Liver (tissue), 3 donors: ENCODE results near the gene RACGAP1.

Experiments used
- RAD21 ChIP-seq, 2 donors: IDR thresholded peaks; 2 replicates each; pipeline ENCODE4 v1.6.1; 2016; ENCODE audit warnings: antibody characterized with exemption in 2 of 2, mild to moderate bottlenecking in 2 of 2
- YY1 ChIP-seq: IDR thresholded peaks from 2 replicates; pipeline ENCODE4 v1.6.1; 2016; ENCODE audit warnings: antibody characterized with exemption, mild to moderate bottlenecking
- TF ChIP-seq, protein P1 (sequence below): fragments of 150-350 bp; IDR thresholded peaks from 2 replicates; pipeline ENCODE4 v1.5.1; 2017; ENCODE audit warnings: improper control_type of control experiment, low read depth, low read length; ENCODE audit not compliant: missing input control
- donor health status: healthy.
- donor health status: healthy.

DNA sequence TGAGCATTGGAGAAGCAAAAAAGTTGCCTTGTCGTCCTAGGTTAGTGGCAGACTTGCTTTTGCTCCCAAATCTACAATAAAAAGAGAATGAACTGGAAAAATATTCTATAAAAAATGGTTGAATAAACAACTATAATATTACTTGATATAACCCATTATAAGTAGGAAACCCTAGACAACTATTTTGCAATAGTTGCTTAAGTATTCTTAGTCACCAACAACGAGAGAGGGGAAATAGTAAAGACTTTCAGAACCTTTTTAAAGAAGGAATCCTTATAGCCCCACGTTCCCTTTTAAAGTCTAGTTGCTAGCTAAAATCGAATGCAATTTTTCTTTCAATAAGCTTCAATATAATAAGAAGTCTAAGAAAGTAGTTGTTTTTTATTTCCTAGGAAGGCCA is 35.0 kb downstream of the RACGAP1 start:
- TF ChIP-seq, protein P1, sequence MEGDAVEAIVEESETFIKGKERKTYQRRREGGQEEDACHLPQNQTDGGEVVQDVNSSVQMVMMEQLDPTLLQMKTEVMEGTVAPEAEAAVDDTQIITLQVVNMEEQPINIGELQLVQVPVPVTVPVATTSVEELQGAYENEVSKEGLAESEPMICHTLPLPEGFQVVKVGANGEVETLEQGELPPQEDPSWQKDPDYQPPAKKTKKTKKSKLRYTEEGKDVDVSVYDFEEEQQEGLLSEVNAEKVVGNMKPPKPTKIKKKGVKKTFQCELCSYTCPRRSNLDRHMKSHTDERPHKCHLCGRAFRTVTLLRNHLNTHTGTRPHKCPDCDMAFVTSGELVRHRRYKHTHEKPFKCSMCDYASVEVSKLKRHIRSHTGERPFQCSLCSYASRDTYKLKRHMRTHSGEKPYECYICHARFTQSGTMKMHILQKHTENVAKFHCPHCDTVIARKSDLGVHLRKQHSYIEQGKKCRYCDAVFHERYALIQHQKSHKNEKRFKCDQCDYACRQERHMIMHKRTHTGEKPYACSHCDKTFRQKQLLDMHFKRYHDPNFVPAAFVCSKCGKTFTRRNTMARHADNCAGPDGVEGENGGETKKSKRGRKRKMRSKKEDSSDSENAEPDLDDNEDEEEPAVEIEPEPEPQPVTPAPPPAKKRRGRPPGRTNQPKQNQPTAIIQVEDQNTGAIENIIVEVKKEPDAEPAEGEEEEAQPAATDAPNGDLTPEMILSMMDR, result no peak
- TF ChIP-seq YY1, result no peak
- TF ChIP-seq RAD21 (IDR thresholded peaks at IDR 0.05), result no peak
